Measurements from ENCODE around the gene NPAS3.

DNA sequence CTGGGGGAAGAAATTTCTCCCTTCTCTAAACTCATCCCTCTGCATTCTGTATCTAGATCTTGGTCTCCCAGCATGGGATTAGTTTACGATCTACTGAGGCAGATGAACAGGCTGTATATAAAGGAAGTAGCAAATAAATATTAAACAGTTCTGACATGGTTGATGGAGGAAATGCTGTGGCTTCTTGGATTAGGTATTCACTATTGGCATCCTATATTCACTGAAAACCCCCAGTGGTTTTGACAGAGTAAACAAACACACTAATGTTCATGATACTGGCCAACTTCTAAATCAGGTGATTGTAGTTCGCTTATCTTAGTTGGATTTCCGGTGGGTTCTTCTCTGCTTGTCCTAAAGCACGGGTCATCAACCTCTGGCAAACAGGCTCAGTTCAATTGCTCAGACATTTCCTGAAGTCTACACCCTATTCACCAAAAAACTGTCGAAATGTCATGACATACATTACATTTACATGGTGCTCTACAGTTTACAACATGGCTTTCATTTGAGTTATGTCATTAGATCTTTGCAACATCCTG lies 578.3 kb downstream of the NPAS3 start:
- TF ChIP-seq CTCF (IDR thresholded peaks at IDR 0.05) (no peak), POLR2A (IDR thresholded peaks at IDR 0.05) (no peak)
